ENCODE measurements around the gene DNM3.

Gene DNM3

GRCh38 chr1:171935086-171935485, 93.8 kb downstream of the DNM3 start:
- TF ChIP-seq GATA1 (IDR thresholded peaks at IDR 0.05; ENCODE audit: low read depth, low read length) (no peak), POLR2A (IDR thresholded peaks at IDR 0.05; ENCODE audit: low read length) (no peak)
- no peak for DNase-seq

- TF ChIP-seq GATA1 (IDR thresholded peaks at IDR 0.05; ENCODE audit: low read depth, low read length) (no peak), POLR2A (IDR thresholded peaks at IDR 0.05; ENCODE audit: low read length) (no peak)
- no peak for DNase-seq
Measured at GRCh38 chr1:171935664-171936063, 94.4 kb downstream of the DNM3 start.

- TF ChIP-seq POLR2A (IDR thresholded peaks at IDR 0.05; ENCODE audit: low read length): no peak
- no peak for TF ChIP-seq GATA1 (IDR thresholded peaks at IDR 0.05; ENCODE audit: low read depth, low read length)
- DNase-seq: no peak
Measured at GRCh38 chr1:171937938-171938337, 96.6 kb downstream of the DNM3 start.

- DNase-seq: no peak
Measured at GRCh38 chr1:171939740-171940139, 98.4 kb downstream of the DNM3 start.

GRCh38 chr1:171940368-171940767, 99.1 kb downstream of the DNM3 start:
- no peak for DNase-seq
- TF ChIP-seq GATA1 (IDR thresholded peaks at IDR 0.05; ENCODE audit: low read depth, low read length) (no peak), POLR2A (IDR thresholded peaks at IDR 0.05; ENCODE audit: low read length) (no peak)

More at GRCh38 chr1:171939740-171940139, 98.4 kb downstream of the DNM3 start:
- TF ChIP-seq POLR2A (IDR thresholded peaks at IDR 0.05; ENCODE audit: low read length) (no peak), GATA1 (IDR thresholded peaks at IDR 0.05; ENCODE audit: low read depth, low read length) (no peak)

GRCh38 chr1:171941920-171942319, 100.6 kb downstream of the DNM3 start:
- no peak for TF ChIP-seq GATA1 (IDR thresholded peaks at IDR 0.05; ENCODE audit: low read depth, low read length)
- TF ChIP-seq POLR2A (IDR thresholded peaks at IDR 0.05; ENCODE audit: low read length): no peak
- DNase-seq: no peak

- DNase-seq: no peak
- no peak for TF ChIP-seq POLR2A (IDR thresholded peaks at IDR 0.05; ENCODE audit: low read length)
- TF ChIP-seq GATA1 (IDR thresholded peaks at IDR 0.05; ENCODE audit: low read depth, low read length): no peak
Measured at GRCh38 chr1:171943973-171944561, 102.8 kb downstream of the DNM3 start.

GRCh38 chr1:171948511-171948910, 107.2 kb downstream of the DNM3 start:
- no peak for TF ChIP-seq GATA1 (IDR thresholded peaks at IDR 0.05; ENCODE audit: low read depth, low read length)
- TF ChIP-seq POLR2A (IDR thresholded peaks at IDR 0.05; ENCODE audit: low read length): no peak
- DNase-seq: no peak

- no peak for DNase-seq
- TF ChIP-seq POLR2A (IDR thresholded peaks at IDR 0.05; ENCODE audit: low read length) (no peak), GATA1 (IDR thresholded peaks at IDR 0.05; ENCODE audit: low read depth, low read length) (no peak)
Measured at GRCh38 chr1:171949316-171949715, 108.0 kb downstream of the DNM3 start.

- no peak for DNase-seq
- no peak for TF ChIP-seq POLR2A (IDR thresholded peaks at IDR 0.05; ENCODE audit: low read length)
- no peak for TF ChIP-seq GATA1 (IDR thresholded peaks at IDR 0.05; ENCODE audit: low read depth, low read length)
Measured at GRCh38 chr1:171953835-171954234, 112.5 kb downstream of the DNM3 start.

- no peak for DNase-seq
- TF ChIP-seq POLR2A (IDR thresholded peaks at IDR 0.05; ENCODE audit: low read length) (no peak), GATA1 (IDR thresholded peaks at IDR 0.05; ENCODE audit: low read depth, low read length) (no peak)
Measured at GRCh38 chr1:171954361-171954760, 113.1 kb downstream of the DNM3 start.

GRCh38 chr1:171961861-171962260, 120.6 kb downstream of the DNM3 start:
- no peak for TF ChIP-seq POLR2A (IDR thresholded peaks at IDR 0.05; ENCODE audit: low read length)
- TF ChIP-seq GATA1 (IDR thresholded peaks at IDR 0.05; ENCODE audit: low read depth, low read length): no peak
- no peak for DNase-seq

GRCh38 chr1:171963762-171964161, 122.5 kb downstream of the DNM3 start:
- no peak for DNase-seq
- TF ChIP-seq GATA1 (IDR thresholded peaks at IDR 0.05; ENCODE audit: low read depth, low read length) (no peak), POLR2A (IDR thresholded peaks at IDR 0.05; ENCODE audit: low read length) (no peak)

GRCh38 chr1:171965777-171966176, 124.5 kb downstream of the DNM3 start:
- DNase-seq: no peak

GRCh38 chr1:171966426-171967220, 125.3 kb downstream of the DNM3 start:
- TF ChIP-seq GATA1 (IDR thresholded peaks at IDR 0.05; ENCODE audit: low read depth, low read length) (no peak), POLR2A (IDR thresholded peaks at IDR 0.05; ENCODE audit: low read length) (no peak)
- DNase-seq: no peak

More at GRCh38 chr1:171965777-171966176, 124.5 kb downstream of the DNM3 start:
- TF ChIP-seq GATA1 (IDR thresholded peaks at IDR 0.05; ENCODE audit: low read depth, low read length) (no peak), POLR2A (IDR thresholded peaks at IDR 0.05; ENCODE audit: low read length) (no peak)
